Measurements from ENCODE around the gene IGSF8. TPM values are rescaled to one million over a fixed set of nuclear protein-coding genes. Genes with fewer than 3 reads are reported as not detected.

Gene IGSF8
- total RNA-seq, 1 donor from 2014 or later, result 35.9 TPM

GRCh38 chr1:160074865-160075264 is 23.6 kb downstream of the IGSF8 start:
- Histone ChIP-seq H3K4me3 (no peak overlapping the region), H3K9me3 (no peaks in the 10 kb centered on the region), H3K36me3 (no peaks in the 10 kb centered on the region), H3K4me1 (peaks cover 10% of the 10 kb centered on the region), H3K27me3 (ENCODE audit: low read depth) (peaks cover 20% of the 10 kb centered on the region), H3K27ac (no peak overlapping the region)
- no peak for DNase-seq
- TF ChIP-seq, protein P1, sequence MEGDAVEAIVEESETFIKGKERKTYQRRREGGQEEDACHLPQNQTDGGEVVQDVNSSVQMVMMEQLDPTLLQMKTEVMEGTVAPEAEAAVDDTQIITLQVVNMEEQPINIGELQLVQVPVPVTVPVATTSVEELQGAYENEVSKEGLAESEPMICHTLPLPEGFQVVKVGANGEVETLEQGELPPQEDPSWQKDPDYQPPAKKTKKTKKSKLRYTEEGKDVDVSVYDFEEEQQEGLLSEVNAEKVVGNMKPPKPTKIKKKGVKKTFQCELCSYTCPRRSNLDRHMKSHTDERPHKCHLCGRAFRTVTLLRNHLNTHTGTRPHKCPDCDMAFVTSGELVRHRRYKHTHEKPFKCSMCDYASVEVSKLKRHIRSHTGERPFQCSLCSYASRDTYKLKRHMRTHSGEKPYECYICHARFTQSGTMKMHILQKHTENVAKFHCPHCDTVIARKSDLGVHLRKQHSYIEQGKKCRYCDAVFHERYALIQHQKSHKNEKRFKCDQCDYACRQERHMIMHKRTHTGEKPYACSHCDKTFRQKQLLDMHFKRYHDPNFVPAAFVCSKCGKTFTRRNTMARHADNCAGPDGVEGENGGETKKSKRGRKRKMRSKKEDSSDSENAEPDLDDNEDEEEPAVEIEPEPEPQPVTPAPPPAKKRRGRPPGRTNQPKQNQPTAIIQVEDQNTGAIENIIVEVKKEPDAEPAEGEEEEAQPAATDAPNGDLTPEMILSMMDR (IDR thresholded peaks at IDR 0.05), result no peak
- no peak for ATAC-seq
- intact Hi-C loops (cut with DNase I), result no loop called here

GRCh38 chr1:160071289-160071688 is 27.1 kb downstream of the IGSF8 start:
- TF ChIP-seq, protein P1 (IDR thresholded peaks at IDR 0.05), result no peak
- H3K27ac ChIP-seq, result no peak overlapping the region
- H3K4me1 ChIP-seq, result peaks cover 10% of the 10 kb centered on the region
- ATAC-seq (no peak), DNase-seq (no peak)
- H3K36me3 ChIP-seq, result no peaks in the 10 kb centered on the region
- intact Hi-C loops (cut with DNase I), result no loop called here
- no peaks in the 10 kb centered on the region for H3K9me3 ChIP-seq
- H3K27me3 ChIP-seq (ENCODE audit: low read depth), result peaks cover 5% of the 10 kb centered on the region
- H3K4me3 ChIP-seq, result no peak overlapping the region

- intact Hi-C loops (cut with DNase I), result no loop called here
- peak; percentile 89 to 94 for ATAC-seq
- no peaks in the 10 kb centered on the region for H3K36me3 ChIP-seq
- DNase-seq, result peak; percentile 87
- peaks cover 10% of the 10 kb centered on the region for H3K4me1 ChIP-seq
- peaks cover 5% of the 10 kb centered on the region for H3K27me3 ChIP-seq (ENCODE audit: low read depth)
- H3K27ac ChIP-seq, result no peak overlapping the region
- H3K4me3 ChIP-seq, result peak overlapping the region; percentile 63
- H3K9me3 ChIP-seq, result no peaks in the 10 kb centered on the region
- TF ChIP-seq, protein P1 (IDR thresholded peaks at IDR 0.05), result no peak
Observed at GRCh38 chr1:160070243-160071163, 27.9 kb downstream of the IGSF8 start.

DNA sequence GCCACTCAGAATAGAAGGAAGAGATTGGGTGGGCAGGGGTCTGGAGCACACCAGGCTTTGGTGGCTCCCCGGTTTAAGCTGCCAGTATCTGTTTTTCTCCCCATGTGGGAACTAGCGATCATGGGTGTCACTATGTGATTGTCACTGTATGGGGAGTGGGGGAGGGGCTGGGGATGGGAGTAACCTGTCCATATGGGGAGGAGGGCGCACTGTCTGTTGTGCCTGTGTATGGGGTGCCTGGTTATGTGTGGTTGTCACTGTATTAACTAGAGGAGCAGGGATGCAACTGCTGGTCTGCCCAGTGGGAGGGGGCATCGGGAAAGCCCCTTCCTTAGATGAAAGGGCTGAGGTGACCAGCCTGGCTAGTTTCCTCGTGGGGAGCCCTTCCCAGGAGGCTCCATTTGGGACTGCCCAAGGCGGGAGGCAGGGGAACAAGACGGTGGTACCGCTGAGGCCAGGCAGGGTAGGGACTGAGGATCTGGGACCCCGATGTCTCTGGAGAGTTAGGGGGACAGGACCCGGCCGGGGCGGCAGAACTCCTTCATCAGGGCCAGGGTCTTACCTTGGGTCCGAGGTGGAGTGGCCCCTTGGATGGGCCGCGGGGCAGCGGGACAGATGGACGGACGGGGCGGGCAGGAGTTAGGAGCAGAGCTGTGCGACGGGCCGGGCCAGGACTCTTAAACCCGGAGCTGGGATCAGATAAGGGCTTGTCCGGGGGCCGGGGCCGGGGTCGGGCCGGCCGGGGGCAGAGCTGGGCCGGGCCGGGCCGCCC is 28.8 kb downstream of the IGSF8 start, which contains the start of gene KCNJ10:
KCNJ10 (minus strand) TSS at position 701 of the 772 bp plus-strand sequence. CDS start 27,628 bp downstream, outside the sequence.
- DNase-seq, result no peak
- Histone ChIP-seq H3K4me1 (peaks cover 10% of the 10 kb centered on the region), H3K4me3 (peak within 1 kb of the TSS; percentile 63), H3K27ac (no peak within 1 kb of the TSS), H3K9me3 (no peaks in the 10 kb centered on the region), H3K27me3 (ENCODE audit: low read depth) (peaks cover 5% of the 10 kb centered on the region), H3K36me3 (no peaks in the 10 kb centered on the region)
- peak in 1 of 2 donors; percentile 64 for ATAC-seq
- TF ChIP-seq, protein P1 (IDR thresholded peaks at IDR 0.05), result no peak
- intact Hi-C loops (cut with DNase I), result no loop called here

- intact Hi-C loops (cut with DNase I), result no loop called here
- DNase-seq, result no peak
- H3K4me1 ChIP-seq, result peaks cover 10% of the 10 kb centered on the region
- H3K36me3 ChIP-seq, result no peaks in the 10 kb centered on the region
- ATAC-seq, result no peak
- H3K4me3 ChIP-seq, result no peak overlapping the region
- no peak overlapping the region for H3K27ac ChIP-seq
- TF ChIP-seq, protein P1 (IDR thresholded peaks at IDR 0.05), result no peak
- no peaks in the 10 kb centered on the region for H3K9me3 ChIP-seq
- peaks cover 5% of the 10 kb centered on the region for H3K27me3 ChIP-seq (ENCODE audit: low read depth)
Observed at GRCh38 chr1:160068225-160068624, 30.2 kb downstream of the IGSF8 start.

Data from lower lobe of right lung (tissue), 2 donors.